A549 (cell line): ENCODE measurements around the gene PDE4D. TPM values are rescaled to one million over a fixed set of nuclear protein-coding genes. Genes with fewer than 3 reads are reported as not detected.

ENCODE experiments used
- ATAC-seq, 2 experiments: fragments of 200-7000 bp in 1 of 2; fragments of >200 bp in 1 of 2; cut with Nextera tagmentation in 1 of 2; cut with Tn5 transposase in 1 of 2; 3 replicates each; pipeline versions ENCODE4 v1.8.0 to v1.9.1; 2018 to 2020; ENCODE audit warnings: mild to moderate bottlenecking in 1 of 2, moderate library complexity in 1 of 2
- CTCF ChIA-PET: fragments of 300-600 bp; sonication (Branson Sonifier 250); formaldehyde crosslinking; extraction: SDS; loops from one replicate; lab custom pipeline; 2021; ENCODE audit warnings: antibody characterized with exemption, inconsistent platforms; lab: Yijun Ruan, JAX
- POLR2A ChIA-PET: fragments of 350-600 bp; formaldehyde crosslinking; extraction: SDS; loops from one replicate; lab custom pipeline; 2021; ENCODE audit warnings: antibody characterized with exemption, inconsistent platforms; lab: Yijun Ruan, JAX
- DNase-seq, 2 experiments: peaks; one replicate each; pipeline versions ENCODE4 v3.0.0 to v3.0.0-alpha.2; 2011 to 2016; ENCODE audit warnings: low read depth in 1 of 2, low spot score in 1 of 2
- FAIRE-seq: peaks from 2 replicates; lab custom pipeline; 2011; peaks lifted over from hg19 to GRCh38; lab: Jason Lieb, UNC
- H3K27ac ChIP-seq, 2 experiments: fragments of >200 bp; sonication (Bioruptor Twin); formaldehyde crosslinking; 3 replicates each; pipeline ENCODE4 v1.5.1; 2016 to 2017
- H3K4me1 ChIP-seq: fragments of >200 bp; sonication (Bioruptor Twin); formaldehyde crosslinking; 3 replicates; pipeline ENCODE4 v1.6.1; 2016
- H3K4me2 ChIP-seq: fragments of >200 bp; sonication (Bioruptor Twin); formaldehyde crosslinking; 3 replicates; pipeline ENCODE4 v1.6.1; 2016
- H3K4me3 ChIP-seq: fragments of >200 bp; sonication (Bioruptor Twin); formaldehyde crosslinking; 3 replicates; pipeline ENCODE4 v1.5.1; 2016
- H3K9me3 ChIP-seq: fragments of >200 bp; sonication (Bioruptor Twin); formaldehyde crosslinking; 3 replicates; pipeline ENCODE4 v1.6.1; 2016
- BHLHE40 ChIP-seq: IDR thresholded peaks from 2 replicates; pipeline ENCODE4 v1.6.1; 2012; ENCODE audit warnings: low read depth, low read length, inconsistent platforms
- CBX8 ChIP-seq: fragments of 200-600 bp; sonication (generic); IDR thresholded peaks from 2 replicates; pipeline ENCODE4 v1.6.1; 2016
- CHD4 ChIP-seq: fragments of 200-600 bp; sonication (generic); IDR thresholded peaks from 2 replicates; pipeline ENCODE4 v1.6.1; 2016; ENCODE audit warnings: antibody characterized with exemption, mild to moderate bottlenecking, borderline replicate concordance
- EP300 ChIP-seq, 2 experiments: fragments of >200 bp; sonication (Bioruptor Twin); formaldehyde crosslinking; IDR thresholded peaks; 2 replicates in 1 of 2; 3 replicates in 1 of 2; pipeline ENCODE4 v1.6.1; 2016 to 2017
- FOSB ChIP-seq: fragments of 250-450 bp; sonication (Bioruptor Pico); IDR thresholded peaks from 2 replicates; pipeline ENCODE4 v1.5.0; 2020; ENCODE audit warnings: mild to moderate bottlenecking, moderate library complexity
- FOSL2 ChIP-seq, 2 experiments: fragments of 450-650 bp in 1 of 2; fragments of >200 bp in 1 of 2; sonication (Bioruptor Twin) in 1 of 2; formaldehyde crosslinking; IDR thresholded peaks; 2 replicates each; pipeline versions ENCODE4 v1.5.0 to v1.6.1; 2016 to 2020; ENCODE audit warnings: mild to moderate bottlenecking in 1 of 2, moderate library complexity in 1 of 2
- FOXS1 ChIP-seq: fragments of 250-450 bp; sonication (Bioruptor Pico); IDR thresholded peaks from 2 replicates; pipeline ENCODE4 v1.5.0; 2020; ENCODE audit warnings: mild to moderate bottlenecking, moderate library complexity
- GATA3 ChIP-seq: IDR thresholded peaks from 2 replicates; pipeline ENCODE4 v1.6.1; 2012; ENCODE audit warnings: borderline replicate concordance
- HEYL ChIP-seq: fragments of 250-450 bp; sonication (Bioruptor Pico); IDR thresholded peaks from 2 replicates; pipeline ENCODE4 v1.8.0; 2021; ENCODE audit warnings: mild to moderate bottlenecking, moderate library complexity
- HOXA7 ChIP-seq: fragments of 250-450 bp; sonication (Bioruptor Pico); IDR thresholded peaks from 2 replicates; pipeline ENCODE4 v1.5.0; 2020; ENCODE audit warnings: mild to moderate bottlenecking, moderate library complexity
- HOXB5 ChIP-seq: fragments of 250-450 bp; sonication (Bioruptor Pico); IDR thresholded peaks from 2 replicates; pipeline ENCODE4 v1.5.0; 2020; ENCODE audit warnings: mild to moderate bottlenecking, moderate library complexity
- JUNB ChIP-seq: fragments of >200 bp; sonication (Bioruptor Twin); formaldehyde crosslinking; IDR thresholded peaks from 2 replicates; pipeline ENCODE4 v1.6.1; 2016
- KDM1A ChIP-seq: fragments of 200-600 bp; sonication (generic); IDR thresholded peaks from 2 replicates; pipeline ENCODE4 v1.6.1; 2016; ENCODE audit warnings: low read depth, mild to moderate bottlenecking
- MYC ChIP-seq: IDR thresholded peaks from 2 replicates; pipeline ENCODE4 v1.6.1; 2012; ENCODE audit warnings: mild to moderate bottlenecking, inconsistent platforms, low read length, improper control_type of control experiment, borderline replicate concordance
- PHF8 ChIP-seq: fragments of 200-600 bp; sonication (generic); IDR thresholded peaks from 2 replicates; pipeline ENCODE4 v1.6.1; 2016; ENCODE audit warnings: low read depth, mild to moderate bottlenecking, antibody characterized with exemption, moderate library complexity, borderline replicate concordance
- RAD21 ChIP-seq, 2 experiments: fragments of >200 bp in 1 of 2; sonication (Bioruptor Twin) in 1 of 2; formaldehyde crosslinking in 1 of 2; IDR thresholded peaks in 1 of 2; conservative IDR thresholded peaks in 1 of 2; 2 replicates in 1 of 2; 3 replicates in 1 of 2; pipeline ENCODE4 v1.6.1; 2012 to 2018; ENCODE audit warnings: inconsistent platforms in 1 of 2
- RCOR1 ChIP-seq: fragments of 150-350 bp; IDR thresholded peaks from 2 replicates; pipeline ENCODE4 v1.6.1; 2014; ENCODE audit warnings: antibody characterized with exemption, low read length, low read depth
- RFX5 ChIP-seq: fragments of 450-650 bp; IDR thresholded peaks from 2 replicates; pipeline ENCODE4 v1.7.1; 2014; ENCODE audit warnings: antibody characterized with exemption, mild to moderate bottlenecking, moderate library complexity
- TFCP2L1 ChIP-seq: fragments of 250-450 bp; sonication (Bioruptor Pico); IDR thresholded peaks from 2 replicates; pipeline ENCODE4 v1.5.0; 2021; ENCODE audit warnings: mild to moderate bottlenecking
- ZC3H11A ChIP-seq: fragments of 450-650 bp; IDR thresholded peaks from 2 replicates; pipeline ENCODE4 v1.6.1; 2014; ENCODE audit warnings: antibody characterized with exemption, mild to moderate bottlenecking
- ZFP36 ChIP-seq: fragments of 450-650 bp; IDR thresholded peaks from 2 replicates; pipeline ENCODE4 v1.6.1; 2014; ENCODE audit warnings: borderline replicate concordance; ENCODE audit not compliant: partially characterized antibody
- ZSCAN20 ChIP-seq: fragments of 250-450 bp; sonication (Bioruptor Pico); IDR thresholded peaks from 2 replicates; pipeline ENCODE4 v1.8.0; 2022; ENCODE audit warnings: mild to moderate bottlenecking, moderate library complexity
- WGBS: methylation state at CpG from one replicate; pipeline ENCODE4 v1.1.6; 2017; ENCODE audit errors: missing lambda C conversion rate; 5-methylcytosine and 5-hydroxymethylcytosine counted together
- polyA plus RNA-seq, 4 experiments: library from polyadenylated mRNA; depleted of rRNA in 3 of 4; stranded (reverse); fragments of >200 nt; fragmentation: RNase III in 1 of 4; extraction: RNeasy Plus Mini Kit Qiagen cat#74134 plus additional on column Dnase treatment in 1 of 4; gene quantifications; 2 replicates in 3 of 4; 3 replicates in 1 of 4; pipeline ENCODE4 v1.2.3, GENCODE V29; 2011 to 2017
- TF ChIP-seq, protein P1 (sequence below): IDR thresholded peaks from 2 replicates; pipeline ENCODE4 v1.6.1; 2012
- TF ChIP-seq, protein P2 (sequence below): fragments of >200 bp; sonication (Bioruptor Twin); formaldehyde crosslinking; IDR thresholded peaks from 3 replicates; pipeline ENCODE4 v1.6.1; 2016
- TF ChIP-seq, protein P3 (sequence below): IDR thresholded peaks from 2 replicates; pipeline ENCODE4 v1.6.1; 2012
- TF ChIP-seq, protein P4 (sequence below): fragments of 250-450 bp; sonication (Bioruptor Pico); IDR thresholded peaks from 2 replicates; pipeline ENCODE4 v1.5.0; 2020; ENCODE audit warnings: low read depth, mild to moderate bottlenecking, moderate library complexity

PDE4D gene
- polyA plus RNA-seq, 2 of the 4 experiments (the other 2 are of a cell fraction), result 74.0 to 213 TPM

DNA sequence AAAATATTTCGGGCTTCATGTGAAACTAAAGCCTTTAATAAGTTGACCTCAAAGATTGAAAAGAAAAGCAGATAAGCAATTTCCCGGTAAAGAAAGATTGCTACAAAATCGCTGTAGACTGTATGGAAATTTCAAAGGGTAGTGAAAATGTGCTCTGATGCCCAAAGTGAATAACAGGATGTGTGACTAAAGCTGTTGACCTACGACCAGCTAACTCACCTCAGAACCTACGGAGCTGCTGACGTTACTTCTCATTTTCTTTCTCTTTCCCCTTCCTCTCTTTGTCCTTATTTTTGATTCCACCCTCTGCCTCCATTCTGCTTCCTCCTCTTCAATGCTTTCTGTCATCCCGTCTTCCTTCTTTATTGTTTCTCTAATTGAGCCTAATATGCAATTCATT is 103.2 kb downstream of the PDE4D start:
- Histone ChIP-seq H3K4me3 (peak overlapping the region; percentile 21), H3K4me1 (peaks cover 90% of the 10 kb centered on the region), H3K9me3 (no peaks in the 10 kb centered on the region), H3K4me2 (peak overlapping the region; percentile 83), H3K27ac (peak overlapping the region; percentile 90 to 95)
- WGBS, result 2% methylated on average over 7 of the region's 7 CpGs
- peak; percentile 31 to 58; a peak in 3 of 6 replicates for ATAC-seq
- FAIRE-seq, result peak; percentile 80
- TF ChIP-seq FOSB (peak; percentile 11; the same call in 1 of the 2 replicates), CHD4 (no peak), GATA3 (no peak; the same call in 1 of the 2 replicates), RFX5 (no peak), MYC (no peak), KDM1A (no peak), HOXA7 (CRISPR knock-in tag) (no peak), ZFP36 (no peak), FOXS1 (CRISPR knock-in tag) (no peak), PHF8 (no peak), ZSCAN20 (CRISPR knock-in tag) (0 out of 2 replicates have a peak, but pooled peaks have one; percentile 19), FOSL2 (IDR thresholded peaks at IDR 0.05) (no peak), FOSL2 (CRISPR knock-in tag; IDR thresholded peaks at IDR 0.05) (peak; percentile 61), JUNB (no peak), TFCP2L1 (CRISPR knock-in tag) (no peak), HOXB5 (CRISPR knock-in tag) (no peak), EP300 (IDR thresholded peaks at IDR 0.05) (peak; percentile 52 to 70; a peak in 3 of 5 replicates), RCOR1 (no peak), BHLHE40 (no peak), HEYL (CRISPR knock-in tag) (no peak), CBX8 (no peak)
- TF ChIP-seq, protein P1, sequence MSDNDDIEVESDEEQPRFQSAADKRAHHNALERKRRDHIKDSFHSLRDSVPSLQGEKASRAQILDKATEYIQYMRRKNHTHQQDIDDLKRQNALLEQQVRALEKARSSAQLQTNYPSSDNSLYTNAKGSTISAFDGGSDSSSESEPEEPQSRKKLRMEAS, result 0 out of 2 replicates have a peak, but pooled peaks have one; percentile 9
- TF ChIP-seq, protein P2, sequence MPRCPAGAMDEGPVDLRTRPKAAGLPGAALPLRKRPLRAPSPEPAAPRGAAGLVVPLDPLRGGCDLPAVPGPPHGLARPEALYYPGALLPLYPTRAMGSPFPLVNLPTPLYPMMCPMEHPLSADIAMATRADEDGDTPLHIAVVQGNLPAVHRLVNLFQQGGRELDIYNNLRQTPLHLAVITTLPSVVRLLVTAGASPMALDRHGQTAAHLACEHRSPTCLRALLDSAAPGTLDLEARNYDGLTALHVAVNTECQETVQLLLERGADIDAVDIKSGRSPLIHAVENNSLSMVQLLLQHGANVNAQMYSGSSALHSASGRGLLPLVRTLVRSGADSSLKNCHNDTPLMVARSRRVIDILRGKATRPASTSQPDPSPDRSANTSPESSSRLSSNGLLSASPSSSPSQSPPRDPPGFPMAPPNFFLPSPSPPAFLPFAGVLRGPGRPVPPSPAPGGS, result no peak
- TF ChIP-seq, protein P3, sequence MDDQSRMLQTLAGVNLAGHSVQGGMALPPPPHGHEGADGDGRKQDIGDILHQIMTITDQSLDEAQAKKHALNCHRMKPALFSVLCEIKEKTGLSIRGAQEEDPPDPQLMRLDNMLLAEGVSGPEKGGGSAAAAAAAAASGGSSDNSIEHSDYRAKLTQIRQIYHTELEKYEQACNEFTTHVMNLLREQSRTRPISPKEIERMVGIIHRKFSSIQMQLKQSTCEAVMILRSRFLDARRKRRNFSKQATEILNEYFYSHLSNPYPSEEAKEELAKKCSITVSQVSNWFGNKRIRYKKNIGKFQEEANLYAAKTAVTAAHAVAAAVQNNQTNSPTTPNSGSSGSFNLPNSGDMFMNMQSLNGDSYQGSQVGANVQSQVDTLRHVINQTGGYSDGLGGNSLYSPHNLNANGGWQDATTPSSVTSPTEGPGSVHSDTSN, result no peak
- TF ChIP-seq, protein P4, sequence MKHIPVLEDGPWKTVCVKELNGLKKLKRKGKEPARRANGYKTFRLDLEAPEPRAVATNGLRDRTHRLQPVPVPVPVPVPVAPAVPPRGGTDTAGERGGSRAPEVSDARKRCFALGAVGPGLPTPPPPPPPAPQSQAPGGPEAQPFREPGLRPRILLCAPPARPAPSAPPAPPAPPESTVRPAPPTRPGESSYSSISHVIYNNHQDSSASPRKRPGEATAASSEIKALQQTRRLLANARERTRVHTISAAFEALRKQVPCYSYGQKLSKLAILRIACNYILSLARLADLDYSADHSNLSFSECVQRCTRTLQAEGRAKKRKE (CRISPR knock-in tag), result no peak
- DNase-seq, result peak in 1 of 2 experiments; percentile 77
- ChIA-PET POLR2A (interaction anchor here (0.8 to 5.2 kb wide), 5 partner anchors 22 to 899 kb away, joined by 3 to 36 read pairs (median 6); no protein-coding TSS in a partner anchor), CTCF (interaction anchor here (0.9 to 3.6 kb wide), 8 partner anchors 8 to 130 kb away, joined by 3 to 13 read pairs (median 4); no protein-coding TSS in a partner anchor)

DNA sequence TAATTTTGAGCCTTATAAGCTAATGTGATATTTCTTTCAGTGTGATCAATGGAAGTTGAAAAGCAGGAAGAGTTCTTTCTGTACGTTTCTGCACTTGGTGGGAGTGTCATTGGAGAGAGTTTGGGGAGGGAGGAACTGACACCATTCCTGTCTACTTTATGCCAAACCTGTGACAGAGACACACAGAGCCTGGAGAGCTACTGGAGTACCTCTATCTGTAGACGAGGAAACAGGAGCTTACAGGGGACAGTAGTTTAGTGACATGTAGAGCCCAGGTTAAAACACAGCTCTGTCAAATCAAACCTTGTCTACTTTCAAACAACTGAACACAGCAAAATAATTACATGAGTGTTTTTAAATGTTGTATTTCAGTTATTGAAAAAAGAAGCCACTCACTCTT is 103.6 kb downstream of the PDE4D start:
- peaks cover 89% of the 10 kb centered on the region for H3K4me1 ChIP-seq
- H3K27ac ChIP-seq, result peak overlapping the region; percentile 90 to 95
- peak overlapping the region; percentile 83 for H3K4me2 ChIP-seq
- peak overlapping the region; percentile 21 for H3K4me3 ChIP-seq
- CTCF ChIA-PET, result interaction anchor here (1.1 to 3.6 kb wide), 6 partner anchors 8 to 33 kb away, joined by 3 to 13 read pairs (median 4); no protein-coding TSS in a partner anchor
- FAIRE-seq (no peak), DNase-seq (peak in 1 of 2 experiments; percentile 50), ATAC-seq (peak in 1 of 2 experiments; percentile 30; a peak in 3 of 6 replicates)
- WGBS, result 2% methylated on average over 2 of the region's 2 CpGs
- H3K9me3 ChIP-seq, result no peaks in the 10 kb centered on the region
- POLR2A ChIA-PET, result interaction anchor here (0.6 to 5.2 kb wide), 6 partner anchors 22 to 899 kb away, joined by 3 to 36 read pairs (median 6); no protein-coding TSS in a partner anchor
- TF ChIP-seq RAD21 (conservative IDR thresholded peaks at IDR 0.05 in 1 of 2, IDR thresholded peaks at IDR 0.05 in 1 of 2) (no peak), ZC3H11A (0 out of 2 replicates have a peak, but pooled peaks have one; percentile 6)
- TF ChIP-seq, protein P4 (CRISPR knock-in tag), result peak; percentile 68; the same call in 1 of the 2 replicates
